H1 (cell line): ENCODE data around the gene JUP. TPM values are rescaled to one million over a fixed set of nuclear protein-coding genes. Genes with fewer than 3 reads are reported as not detected.

Source experiments
- CTCF ChIA-PET: fragments of 300-600 bp; sonication (Branson Sonifier 250); formaldehyde crosslinking; loops from one replicate; lab custom pipeline; 2021; ENCODE audit not compliant: partially characterized antibody; lab: Charles Lee
- POLR2A ChIA-PET: fragments of 300-600 bp; sonication (Branson Sonifier 250); formaldehyde crosslinking; loops from one replicate; lab custom pipeline; 2021; ENCODE audit warnings: inconsistent platforms; ENCODE audit not compliant: partially characterized antibody; lab: Charles Lee
- DNase-seq, 2 experiments: peaks; one replicate each; pipeline versions ENCODE4 v3.0.0 to v3.0.0-alpha.2; 2010 to 2022; ENCODE audit warnings: low spot score in 2 of 2, low read depth in 1 of 2, mixed read lengths in 1 of 2
- FAIRE-seq: peaks from 2 replicates; lab custom pipeline; 2011; peaks lifted over from hg19 to GRCh38; lab: Jason Lieb, UNC
- H2AFZ ChIP-seq: 2 replicates; pipeline ENCODE4 v1.8.1; 2012; ENCODE audit warnings: low read length, inconsistent platforms
- H2AK5ac ChIP-seq: 2 replicates; pipeline ENCODE4 v1.6.1; 2013; ENCODE audit warnings: low read depth, low read length
- H2BK120ac ChIP-seq: replicated peaks from 2 replicates; pipeline ENCODE3; 2013; ENCODE audit warnings: low read depth, low read length, inconsistent platforms
- H2BK12ac ChIP-seq: 2 replicates; pipeline ENCODE4 v1.6.1; 2013; ENCODE audit warnings: low read depth, low read length
- H2BK15ac ChIP-seq: 2 replicates; pipeline ENCODE4 v1.6.1; 2013; ENCODE audit warnings: low read length
- H2BK20ac ChIP-seq: 2 replicates; pipeline ENCODE4 v1.6.1; 2013; ENCODE audit warnings: low read length
- H2BK5ac ChIP-seq: 2 replicates; pipeline ENCODE4 v1.6.1; 2013; ENCODE audit warnings: low read depth, low read length
- H3K14ac ChIP-seq: 2 replicates; pipeline ENCODE4 v1.6.1; 2013; ENCODE audit warnings: inconsistent platforms; ENCODE audit not compliant: insufficient read length
- H3K18ac ChIP-seq: 2 replicates; pipeline ENCODE4 v1.6.1; 2013; ENCODE audit warnings: low read length; ENCODE audit errors: extremely low read depth
- H3K23ac ChIP-seq: 2 replicates; pipeline ENCODE4 v1.6.1; 2013; ENCODE audit warnings: inconsistent platforms; ENCODE audit not compliant: insufficient read length
- H3K23me2 ChIP-seq: 2 replicates; pipeline ENCODE4 v1.6.1; 2013; ENCODE audit warnings: low read depth, low read length
- H3K27ac ChIP-seq: 2 replicates; pipeline ENCODE4 v1.6.1; 2011; ENCODE audit warnings: low read depth, low read length, inconsistent platforms
- H3K27me3 ChIP-seq, 4 experiments: replicated peaks in 1 of 4; 1 replicate in 1 of 4; 2 replicates in 3 of 4; pipeline versions ENCODE4 v1.6.1 to v1.8.1; 2011 to 2013; ENCODE audit warnings: low read length in 3 of 4, mild to moderate bottlenecking in 3 of 4, inconsistent platforms in 2 of 4, mixed read lengths in 2 of 4, moderate library complexity in 1 of 4; ENCODE audit not compliant: control insufficient read depth in 3 of 4, insufficient read depth in 3 of 4; ENCODE audit errors: extremely low read depth in 1 of 4
- H3K36me3 ChIP-seq, 4 experiments: 2 replicates each; pipeline versions ENCODE4 v1.6.1 to v1.8.1; 2011 to 2013; ENCODE audit warnings: mild to moderate bottlenecking in 4 of 4, low read length in 3 of 4, moderate library complexity in 2 of 4, control low read depth in 1 of 4, inconsistent platforms in 1 of 4; ENCODE audit not compliant: insufficient read depth in 4 of 4, control insufficient read depth in 2 of 4
- H3K4ac ChIP-seq: replicated peaks from 2 replicates; pipeline ENCODE3; 2013; ENCODE audit warnings: low read length, low read depth, mixed read lengths, inconsistent platforms; ENCODE audit not compliant: insufficient read length
- H3K4me1 ChIP-seq, 4 experiments: replicated peaks in 1 of 4; 1 replicate in 1 of 4; 2 replicates in 3 of 4; pipeline versions ENCODE4 v1.6.1 to v1.8.1; 2011 to 2013; ENCODE audit warnings: low read length in 3 of 4, inconsistent platforms in 2 of 4, mixed read lengths in 1 of 4; ENCODE audit not compliant: insufficient read depth in 4 of 4, control insufficient read depth in 3 of 4
- H3K4me2 ChIP-seq, 2 experiments: 2 replicates each; pipeline versions ENCODE4 v1.6.1 to v1.8.1; 2011 to 2013; ENCODE audit warnings: low read depth in 2 of 2, low read length in 2 of 2, control low read depth in 1 of 2, inconsistent platforms in 1 of 2, mild to moderate bottlenecking in 1 of 2; ENCODE audit not compliant: insufficient read depth in 1 of 2
- H3K4me3 ChIP-seq, 4 experiments: fragments of 200-600, 300-600 bp in 1 of 4; sonication (generic), shearing (Covaris generic), sonication (Bioruptor Twin) in 1 of 4; 2 replicates each; pipeline versions ENCODE4 v1.5.1 to v1.8.1; 2011 to 2016; ENCODE audit warnings: low read length in 4 of 4, low read depth in 3 of 4, control low read depth in 2 of 4, inconsistent platforms in 2 of 4, mild to moderate bottlenecking in 2 of 4, mixed read lengths in 1 of 4, moderate library complexity in 1 of 4; ENCODE audit not compliant: insufficient read depth in 2 of 4; ENCODE audit errors: extremely low read depth in 1 of 4
- H3K56ac ChIP-seq: replicated peaks from 2 replicates; pipeline ENCODE3; 2013; ENCODE audit warnings: low read depth, mild to moderate bottlenecking, mixed read lengths, low read length, inconsistent platforms; ENCODE audit not compliant: insufficient read length
- H3K79me1 ChIP-seq: 2 replicates; pipeline ENCODE4 v1.6.1; 2013; ENCODE audit warnings: low read depth, low read length, control low read depth
- H3K79me2 ChIP-seq, 2 experiments: 2 replicates each; pipeline versions ENCODE4 v1.6.1 to v1.8.1; 2012 to 2013; ENCODE audit warnings: low read length in 2 of 2, mild to moderate bottlenecking in 2 of 2, inconsistent platforms in 1 of 2; ENCODE audit not compliant: insufficient read depth in 2 of 2, control insufficient read depth in 1 of 2
- H3K9ac ChIP-seq, 4 experiments: replicated peaks in 1 of 4; 1 replicate in 1 of 4; 2 replicates in 3 of 4; pipeline versions ENCODE4 v1.6.1 to v1.8.1; 2011 to 2013; ENCODE audit warnings: low read depth in 3 of 4, low read length in 3 of 4, control low read depth in 2 of 4, mild to moderate bottlenecking in 2 of 4, moderate library complexity in 2 of 4, inconsistent platforms in 1 of 4; ENCODE audit errors: extremely low read depth in 1 of 4
- H3K9me3 ChIP-seq, 2 experiments: 2 replicates each; pipeline versions ENCODE4 v1.6.1 to v1.8.1; 2012 to 2013; ENCODE audit warnings: mild to moderate bottlenecking in 2 of 2, moderate library complexity in 2 of 2, control low read depth in 1 of 2, inconsistent platforms in 1 of 2, low read depth in 1 of 2, low read length in 1 of 2, mixed read lengths in 1 of 2; ENCODE audit not compliant: insufficient read depth in 2 of 2
- H4K20me1 ChIP-seq, 2 experiments: replicated peaks in 1 of 2; 2 replicates each; pipeline versions ENCODE3 to v1.8.1; 2011 to 2013; ENCODE audit warnings: inconsistent platforms in 2 of 2, low read length in 2 of 2, mild to moderate bottlenecking in 1 of 2; ENCODE audit not compliant: insufficient read depth in 2 of 2, control insufficient read depth in 1 of 2
- H4K5ac ChIP-seq: 2 replicates; pipeline ENCODE4 v1.6.1; 2013; ENCODE audit warnings: low read length, low read depth, mixed read lengths, inconsistent platforms; ENCODE audit not compliant: insufficient read length
- H4K8ac ChIP-seq: 2 replicates; pipeline ENCODE4 v1.8.0; 2013; ENCODE audit warnings: mild to moderate bottlenecking, moderate library complexity, low read length, inconsistent platforms; ENCODE audit not compliant: insufficient read depth; ENCODE audit errors: extremely low read depth
- H4K91ac ChIP-seq: replicated peaks from 2 replicates; pipeline ENCODE3; 2013; ENCODE audit warnings: low read length, mixed read lengths, inconsistent platforms; ENCODE audit not compliant: insufficient read length
- ATF3 ChIP-seq: IDR thresholded peaks from 2 replicates; pipeline ENCODE4 v1.6.1; 2011; ENCODE audit warnings: low read depth, mild to moderate bottlenecking, low read length; ENCODE audit not compliant: insufficient read depth
- BACH1 ChIP-seq: IDR thresholded peaks from 2 replicates; pipeline ENCODE4 v1.6.1; 2012; ENCODE audit warnings: low read length, improper control_type of control experiment
- E2F6 ChIP-seq: IDR thresholded peaks from 2 replicates; pipeline ENCODE4 v1.6.1; 2012; ENCODE audit warnings: inconsistent platforms
- EP300 ChIP-seq, 2 experiments: IDR thresholded peaks; 1 replicate in 1 of 2; 2 replicates in 1 of 2; pipeline ENCODE4 v1.6.1; 2011 to 2012; ENCODE audit warnings: low read depth in 2 of 2, low read length in 2 of 2, mild to moderate bottlenecking in 2 of 2, borderline replicate concordance in 1 of 2, inconsistent platforms in 1 of 2, moderate library complexity in 1 of 2
- EZH2 ChIP-seq: fragments of 200-600 bp; sonication (generic); IDR thresholded peaks from 2 replicates; pipeline ENCODE4 v1.7.1; 2012; ENCODE audit warnings: low read depth, mild to moderate bottlenecking, moderate library complexity, low read length, inconsistent platforms; ENCODE audit not compliant: severe bottlenecking
- GTF2F1 ChIP-seq: IDR thresholded peaks from 2 replicates; pipeline ENCODE4 v1.6.1; 2012; ENCODE audit warnings: low read depth, low read length, improper control_type of control experiment, borderline replicate concordance
- POLR2AphosphoS5 ChIP-seq: IDR thresholded peaks from 2 replicates; pipeline ENCODE4 v1.6.1; 2011; ENCODE audit warnings: low read depth, low read length
- RXRA ChIP-seq: IDR thresholded peaks from 2 replicates; pipeline ENCODE4 v1.6.1; 2011; ENCODE audit warnings: low read depth, mild to moderate bottlenecking, low read length, moderate library complexity; ENCODE audit not compliant: insufficient read depth
- TEAD4 ChIP-seq: IDR thresholded peaks from 2 replicates; pipeline ENCODE4 v1.6.1; 2012; ENCODE audit warnings: low read depth, low read length, inconsistent platforms, mixed read lengths
- WGBS, 2 experiments: shearing (Covaris generic) in 1 of 2; methylation state at CpG; one replicate each; pipeline versions ENCODE4 v1.1.6 to v1.1.7; 2013 to 2015; ENCODE audit warnings: low lambda C conversion rate in 2 of 2, mixed read lengths in 2 of 2, inconsistent platforms in 1 of 2, low coverage in 1 of 2, missing lambda C conversion rate in 1 of 2; ENCODE audit not compliant: insufficient replicate concordance in 2 of 2, insufficient coverage in 1 of 2, insufficient read length in 1 of 2; ENCODE audit errors: extremely low coverage in 1 of 2, missing lambda C conversion rate in 1 of 2; 5-methylcytosine and 5-hydroxymethylcytosine counted together
- polyA plus RNA-seq, 7 experiments: library from polyadenylated mRNA; depleted of rRNA in 3 of 7; stranded (reverse) in 5 of 7; unstranded in 2 of 7; fragments of >200 nt in 5 of 7; fragments of 200-250 nt in 2 of 7; gene quantifications; 1 replicate in 5 of 7; 2 replicates in 1 of 7; 4 replicates in 1 of 7; pipeline versions ENCODE4 v1.2.1 to v1.2.3, GENCODE V29; 2011 to 2013; ENCODE audit warnings: missing spikeins in 2 of 7, mixed read lengths in 2 of 7
- total RNA-seq: library from RNA; stranded (reverse); fragmentation: NEBNext Ultra II Directional; extraction: Animal tissue kit (Norgen Biotek cat#: 25700); gene quantifications from 2 replicates; pipeline ENCODE4 v1.2.1, GENCODE V29; 2021

JUP gene
- total and polyA plus RNA-seq, 2 of the 8 experiments (the other 6 are each of a cell fraction or from before 2014, with no cell fraction given) = 62.8 to 102 TPM

- Histone ChIP-seq H3K36me3 (peaks cover 0 to 18% (median 5%) of the 10 kb centered on the region in 4 experiments; a peak in 4 of 8 replicates), H3K18ac (peak within 1 kb of the TSS; percentile 93), H3K23me2 (peaks cover 6% of the 10 kb centered on the region; the same call in 1 of the 2 replicates), H2AK5ac (no peak within 1 kb of the TSS), H3K14ac (no peak within 1 kb of the TSS), H3K27me3 (peaks cover 0 to 5% (median 0%) of the 10 kb centered on the region in 4 experiments; a peak in 1 of 7 replicates), H2AFZ (peak within 1 kb of the TSS; percentile 99), H4K5ac (peak within 1 kb of the TSS; percentile 38), H2BK20ac (no peak within 1 kb of the TSS), H3K56ac (peak within 1 kb of the TSS; percentile 46), H3K23ac (no peak within 1 kb of the TSS), H3K9me3 (no peaks in the 10 kb centered on the region), H3K4me1 (peaks cover 0 to 5% (median 0%) of the 10 kb centered on the region in 4 experiments; a peak in 1 of 7 replicates), H3K79me1 (peaks cover 5% of the 10 kb centered on the region; the same call in 1 of the 2 replicates), H3K27ac (no peak within 1 kb of the TSS), H2BK12ac (no peak within 1 kb of the TSS), H2BK5ac (peak within 1 kb of the TSS; percentile 35; the same call in 1 of the 2 replicates), H3K4me2 (peak within 1 kb of the TSS; percentile 80 to 83), H3K4ac (no peak within 1 kb of the TSS), H4K20me1 (no peaks in the 10 kb centered on the region), H3K79me2 (no peaks in the 10 kb centered on the region), H3K9ac (peak within 1 kb of the TSS; percentile 54 to 78 (median 67)), H4K91ac (peak within 1 kb of the TSS; percentile 65), H2BK15ac (peak within 1 kb of the TSS; percentile 40; the same call in 1 of the 2 replicates), H2BK120ac (no peak within 1 kb of the TSS), H3K4me3 (peak within 1 kb of the TSS; percentile 74 to 96 (median 82)), H4K8ac (peak within 1 kb of the TSS; percentile 91)
- ChIA-PET POLR2A (interaction anchor here (1.1 to 3.3 kb wide), 9 partner anchors 11 to 83 kb away, joined by 3 to 18 read pairs (median 5); partner anchors contain the start of genes ACLY and JUP), CTCF (interaction anchor here (1.3 to 2.3 kb wide), 3 partner anchors 16 to 42 kb away, joined by 3 to 6 read pairs (median 3); no protein-coding TSS in a partner anchor)
- FAIRE-seq (no peak), DNase-seq (peak in 1 of 2 experiments; percentile 76)
- 5% methylated on average over 24 of the region's 72 CpGs; no CpG with 5 or more reads in 1 of the 2 experiments for WGBS, 2 experiments
- TF ChIP-seq EP300 (IDR thresholded peaks at IDR 0.05; ENCODE audit: borderline replicate concordance in 1 of 2, low read depth in 2 of 2, low read length in 2 of 2) = no peak
- TF ChIP-seq E2F6 = no peak
- no peak for TF ChIP-seq GTF2F1
- TF ChIP-seq TEAD4 = no peak
- TF ChIP-seq EZH2 = no peak
- TF ChIP-seq POLR2AphosphoS5 = no peak; the same call in 1 of the 2 replicates
- no peak for TF ChIP-seq ATF3
- no peak for TF ChIP-seq RXRA
- 0 out of 2 replicates have a peak, but pooled peaks have one; percentile 8 for TF ChIP-seq BACH1
Observed at GRCh38 chr17:41835800-41836549, 49.5 kb upstream of the JUP start, which contains the start of gene NT5C3B. NT5C3B (minus strand) TSS chr17:41836232; CDS start chr17:41836193, 39 bp downstream.
